ENCODE results near the gene CCDC170.

CCDC170 gene

GRCh38 chr6:151495380-151495779, 1.6 kb downstream of the CCDC170 start:
- Histone ChIP-seq H3K27ac (no peak overlapping the region), H3K27me3 (ENCODE audit: insufficient read depth, low read depth, severe bottlenecking) (no peaks in the 10 kb centered on the region), H3K36me3 (no peaks in the 10 kb centered on the region), H3K4me3 (ENCODE audit: low read depth, low read length) (no peak overlapping the region), H3K9me3 (ENCODE audit: severe bottlenecking) (no peaks in the 10 kb centered on the region)
- no peak for TF ChIP-seq CTCF (IDR thresholded peaks at IDR 0.05; ENCODE audit: low read depth, low read length)
- DNase-seq = no peak

GRCh38 chr6:151497905-151498304, 4.1 kb downstream of the CCDC170 start:
- Histone ChIP-seq H3K36me3 (no peaks in the 10 kb centered on the region), H3K27me3 (ENCODE audit: insufficient read depth, low read depth, severe bottlenecking) (no peaks in the 10 kb centered on the region), H3K27ac (no peak overlapping the region), H3K9me3 (ENCODE audit: severe bottlenecking) (no peaks in the 10 kb centered on the region), H3K4me3 (ENCODE audit: low read depth, low read length) (no peak overlapping the region)
- no peak for TF ChIP-seq CTCF (IDR thresholded peaks at IDR 0.05; ENCODE audit: low read depth, low read length)
- no peak for DNase-seq

GRCh38 chr6:151498327-151498726, 4.5 kb downstream of the CCDC170 start:
- Histone ChIP-seq H3K9me3 (ENCODE audit: severe bottlenecking) (no peaks in the 10 kb centered on the region), H3K27ac (no peak overlapping the region), H3K36me3 (no peaks in the 10 kb centered on the region), H3K27me3 (ENCODE audit: insufficient read depth, low read depth, severe bottlenecking) (no peaks in the 10 kb centered on the region), H3K4me3 (ENCODE audit: low read depth, low read length) (no peak overlapping the region)
- DNase-seq = no peak
- no peak for TF ChIP-seq CTCF (IDR thresholded peaks at IDR 0.05; ENCODE audit: low read depth, low read length)

GRCh38 chr6:151499551-151499950, 5.7 kb downstream of the CCDC170 start:
- no peak for DNase-seq
- TF ChIP-seq CTCF (IDR thresholded peaks at IDR 0.05; ENCODE audit: low read depth, low read length) = no peak
- H3K9me3 ChIP-seq (ENCODE audit: severe bottlenecking) = no peaks in the 10 kb centered on the region
- no peaks in the 10 kb centered on the region for H3K36me3 ChIP-seq
- H3K4me3 ChIP-seq (ENCODE audit: low read depth, low read length) = no peak overlapping the region
- H3K27ac ChIP-seq = no peak overlapping the region
- no peaks in the 10 kb centered on the region for H3K27me3 ChIP-seq (ENCODE audit: insufficient read depth, low read depth, severe bottlenecking)

GRCh38 chr6:151501511-151502136, 7.8 kb downstream of the CCDC170 start:
- Histone ChIP-seq H3K27me3 (ENCODE audit: insufficient read depth, low read depth, severe bottlenecking) (no peaks in the 10 kb centered on the region), H3K4me3 (ENCODE audit: low read depth, low read length) (no peak overlapping the region), H3K9me3 (ENCODE audit: severe bottlenecking) (no peaks in the 10 kb centered on the region), H3K27ac (no peak overlapping the region), H3K36me3 (no peaks in the 10 kb centered on the region)
- no peak for TF ChIP-seq CTCF (IDR thresholded peaks at IDR 0.05; ENCODE audit: low read depth, low read length)
- no peak for DNase-seq

GRCh38 chr6:151502499-151502898, 8.7 kb downstream of the CCDC170 start:
- no peak for TF ChIP-seq CTCF (IDR thresholded peaks at IDR 0.05; ENCODE audit: low read depth, low read length)
- Histone ChIP-seq H3K27me3 (ENCODE audit: insufficient read depth, low read depth, severe bottlenecking) (no peaks in the 10 kb centered on the region), H3K27ac (no peak overlapping the region), H3K9me3 (ENCODE audit: severe bottlenecking) (no peaks in the 10 kb centered on the region), H3K4me3 (ENCODE audit: low read depth, low read length) (no peak overlapping the region), H3K36me3 (no peaks in the 10 kb centered on the region)
- no peak for DNase-seq

Measured in WERI-Rb-1 (cell line).